Measurements from ENCODE around the gene GOT1. TPM values are rescaled to one million over a fixed set of nuclear protein-coding genes. Genes with fewer than 3 reads are reported as not detected.

Gene GOT1
- total and polyA plus RNA-seq, 4 donors: 73.5 to 271 (median 123) TPM

GRCh38 chr10:99451981-99452380, 21.6 kb upstream of the GOT1 start:
- H3K4me3 ChIP-seq (ENCODE audit: low read depth in 1 of 3, low read length in 3 of 3): no peak overlapping the region
- H3K4me1 ChIP-seq (ENCODE audit: control insufficient read depth in 4 of 4, insufficient read depth in 4 of 4, low read length in 3 of 4): peaks cover 2 to 11% (median 6%) of the 10 kb centered on the region in 4 donors
- peaks cover 0 to 2% (median 0%) of the 10 kb centered on the region in 4 donors for H3K27me3 ChIP-seq (ENCODE audit: control insufficient read depth in 4 of 4, insufficient read depth in 4 of 4, low read length in 3 of 4)
- no peak for DNase-seq (ENCODE audit: low spot score)
- H3K9me3 ChIP-seq (ENCODE audit: control insufficient read depth in 4 of 4, low read length in 3 of 4): no peaks in the 10 kb centered on the region
- WGBS: 23% methylated on average over 1 of the region's 1 CpG
- TF ChIP-seq SP1 (IDR thresholded peaks at IDR 0.05): no peak
- no peak overlapping the region for H3K27ac ChIP-seq (ENCODE audit: low read depth in 1 of 2, low read length in 2 of 2)
- H3K9ac ChIP-seq (ENCODE audit: low read depth in 1 of 2, low read length in 2 of 2): no peak overlapping the region
- H3K36me3 ChIP-seq (ENCODE audit: control insufficient read depth in 4 of 4, insufficient read depth in 3 of 4, low read depth in 1 of 4, low read length in 3 of 4): no peaks in the 10 kb centered on the region

GRCh38 chr10:99451499-99451788, 21.0 kb upstream of the GOT1 start:
- no peak overlapping the region for H3K4me3 ChIP-seq (ENCODE audit: low read depth in 1 of 3, low read length in 3 of 3)
- H3K4me1 ChIP-seq (ENCODE audit: control insufficient read depth in 4 of 4, insufficient read depth in 4 of 4, low read length in 3 of 4): peaks cover 2 to 11% (median 6%) of the 10 kb centered on the region in 4 donors
- H3K9ac ChIP-seq (ENCODE audit: low read depth in 1 of 2, low read length in 2 of 2): no peak overlapping the region
- H3K36me3 ChIP-seq (ENCODE audit: control insufficient read depth in 4 of 4, insufficient read depth in 3 of 4, low read depth in 1 of 4, low read length in 3 of 4): no peaks in the 10 kb centered on the region
- no peak for DNase-seq (ENCODE audit: low spot score)
- H3K27me3 ChIP-seq (ENCODE audit: control insufficient read depth in 4 of 4, insufficient read depth in 4 of 4, low read length in 3 of 4): peaks cover 0 to 2% (median 0%) of the 10 kb centered on the region in 4 donors
- H3K27ac ChIP-seq (ENCODE audit: low read depth in 1 of 2, low read length in 2 of 2): no peak overlapping the region
- 56% methylated on average over 5 of the region's 5 CpGs for WGBS
- no peak for TF ChIP-seq MAX (IDR thresholded peaks at IDR 0.05)
- no peaks in the 10 kb centered on the region for H3K9me3 ChIP-seq (ENCODE audit: control insufficient read depth in 4 of 4, low read length in 3 of 4)

DNA sequence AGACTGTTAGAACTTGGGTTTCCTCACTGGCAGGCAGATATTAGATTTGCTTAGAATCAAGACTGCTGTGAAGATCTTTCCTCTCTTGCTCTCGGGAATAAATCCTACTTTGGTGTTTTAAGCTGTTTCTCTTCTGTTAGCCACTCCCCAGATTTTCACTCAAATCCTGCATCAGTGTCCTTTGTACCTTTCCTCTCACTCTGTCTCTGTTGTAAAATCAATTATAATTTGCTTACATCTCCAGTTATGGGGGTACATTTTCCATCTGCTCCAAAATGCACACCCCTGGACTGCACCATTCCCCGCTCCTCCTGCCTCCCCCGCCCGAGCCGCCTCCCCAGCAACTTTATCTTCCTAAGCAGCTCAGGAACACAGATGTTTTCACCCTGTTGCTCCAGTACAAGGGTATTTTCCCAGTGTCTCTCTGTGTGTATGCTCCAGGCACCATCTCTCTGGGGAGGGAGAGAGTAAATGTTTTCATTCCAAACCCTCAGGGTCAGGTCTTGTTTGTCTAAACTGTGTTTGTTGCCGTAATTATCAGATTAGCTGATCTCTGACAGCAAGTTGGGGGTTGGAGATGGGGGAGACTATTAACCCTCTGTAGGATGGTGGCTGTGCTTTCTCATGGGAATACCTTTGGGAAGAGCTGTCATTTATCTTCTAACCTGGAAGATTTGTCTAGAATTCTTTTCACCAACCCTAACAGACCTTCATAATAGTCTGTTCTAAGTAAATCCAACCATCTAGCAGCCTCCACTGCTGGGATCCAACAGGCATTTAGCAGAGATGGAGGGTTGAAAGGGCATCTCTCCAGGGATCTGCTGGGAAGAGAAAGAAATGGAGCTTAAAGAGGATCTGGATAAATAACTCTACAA, 20.4 kb upstream of the GOT1 start:
- Histone ChIP-seq H3K4me3 (ENCODE audit: low read depth in 1 of 3, low read length in 3 of 3) (no peak overlapping the region), H3K4me1 (ENCODE audit: control insufficient read depth in 4 of 4, insufficient read depth in 4 of 4, low read length in 3 of 4) (peaks cover 2 to 11% (median 6%) of the 10 kb centered on the region in 4 donors), H3K9ac (ENCODE audit: low read depth in 1 of 2, low read length in 2 of 2) (peak overlapping the region in 1 of 2 donors; percentile 1), H3K27me3 (ENCODE audit: control insufficient read depth in 4 of 4, insufficient read depth in 4 of 4, low read length in 3 of 4) (peaks cover 0 to 2% (median 0%) of the 10 kb centered on the region in 4 donors), H3K9me3 (ENCODE audit: control insufficient read depth in 4 of 4, low read length in 3 of 4) (no peaks in the 10 kb centered on the region), H3K27ac (ENCODE audit: low read depth in 1 of 2, low read length in 2 of 2) (no peak overlapping the region), H3K36me3 (ENCODE audit: control insufficient read depth in 4 of 4, insufficient read depth in 3 of 4, low read depth in 1 of 4, low read length in 3 of 4) (no peaks in the 10 kb centered on the region)
- 18% methylated on average over 6 of the region's 6 CpGs for WGBS
- no peak for DNase-seq (ENCODE audit: low spot score)
- TF ChIP-seq SP1 (IDR thresholded peaks at IDR 0.05) (no peak), GABPA (IDR thresholded peaks at IDR 0.05 in 1 of 2, conservative IDR thresholded peaks at IDR 0.05 in 1 of 2) (no peak), CTCF (IDR thresholded peaks at IDR 0.05; ENCODE audit: low read depth, low read length, missing input control) (no peak), HNF4A (conservative IDR thresholded peaks at IDR 0.05) (peak in 1 of 2 donors; percentile 25), JUND (IDR thresholded peaks at IDR 0.05) (no peak), ATF3 (IDR thresholded peaks at IDR 0.05) (no peak), RXRA (IDR thresholded peaks at IDR 0.05) (peak in 1 of 2 donors; percentile 12)
- TF ChIP-seq, protein P1, sequence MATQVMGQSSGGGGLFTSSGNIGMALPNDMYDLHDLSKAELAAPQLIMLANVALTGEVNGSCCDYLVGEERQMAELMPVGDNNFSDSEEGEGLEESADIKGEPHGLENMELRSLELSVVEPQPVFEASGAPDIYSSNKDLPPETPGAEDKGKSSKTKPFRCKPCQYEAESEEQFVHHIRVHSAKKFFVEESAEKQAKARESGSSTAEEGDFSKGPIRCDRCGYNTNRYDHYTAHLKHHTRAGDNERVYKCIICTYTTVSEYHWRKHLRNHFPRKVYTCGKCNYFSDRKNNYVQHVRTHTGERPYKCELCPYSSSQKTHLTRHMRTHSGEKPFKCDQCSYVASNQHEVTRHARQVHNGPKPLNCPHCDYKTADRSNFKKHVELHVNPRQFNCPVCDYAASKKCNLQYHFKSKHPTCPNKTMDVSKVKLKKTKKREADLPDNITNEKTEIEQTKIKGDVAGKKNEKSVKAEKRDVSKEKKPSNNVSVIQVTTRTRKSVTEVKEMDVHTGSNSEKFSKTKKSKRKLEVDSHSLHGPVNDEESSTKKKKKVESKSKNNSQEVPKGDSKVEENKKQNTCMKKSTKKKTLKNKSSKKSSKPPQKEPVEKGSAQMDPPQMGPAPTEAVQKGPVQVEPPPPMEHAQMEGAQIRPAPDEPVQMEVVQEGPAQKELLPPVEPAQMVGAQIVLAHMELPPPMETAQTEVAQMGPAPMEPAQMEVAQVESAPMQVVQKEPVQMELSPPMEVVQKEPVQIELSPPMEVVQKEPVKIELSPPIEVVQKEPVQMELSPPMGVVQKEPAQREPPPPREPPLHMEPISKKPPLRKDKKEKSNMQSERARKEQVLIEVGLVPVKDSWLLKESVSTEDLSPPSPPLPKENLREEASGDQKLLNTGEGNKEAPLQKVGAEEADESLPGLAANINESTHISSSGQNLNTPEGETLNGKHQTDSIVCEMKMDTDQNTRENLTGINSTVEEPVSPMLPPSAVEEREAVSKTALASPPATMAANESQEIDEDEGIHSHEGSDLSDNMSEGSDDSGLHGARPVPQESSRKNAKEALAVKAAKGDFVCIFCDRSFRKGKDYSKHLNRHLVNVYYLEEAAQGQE (IDR thresholded peaks at IDR 0.05): no peak

Measured in liver (tissue), 9 donors.